Activated B cell treated with CpG ODN at 0.5 μM for 24 hours (primary cell): ENCODE data around the gene CD19. TPM values are rescaled to one million over a fixed set of nuclear protein-coding genes. Genes with fewer than 3 reads are reported as not detected.
"Not testable (repeated sequence)": the region's sequence is repeated elsewhere in the genome, so short reads cannot be mapped to it uniquely, and the experiment has no call there.

Experiments
- ATAC-seq: fragments of 200-7000 bp; cut with Tn5 transposase; one replicate; pipeline ENCODE4 v1.10.0; 2021; ENCODE audit warnings: low read depth, mild to moderate bottlenecking, moderate library complexity
- CTCF ChIA-PET: fragments of 350-600 bp; sonication (Branson Sonifier 250); formaldehyde crosslinking; loops from one replicate; lab custom pipeline; 2021; ENCODE audit warnings: antibody characterized with exemption; lab: Charles Lee
- POLR2A ChIA-PET: fragments of 350-600 bp; sonication (Branson Sonifier 250); formaldehyde crosslinking; loops from one replicate; lab custom pipeline; 2021; ENCODE audit warnings: antibody characterized with exemption; lab: Charles Lee
- DNase-seq: peaks from one replicate; pipeline ENCODE4 v3.0.0; 2022
- H3K27ac Mint-ChIP-seq: one replicate; pipeline ENCODE4 v1.8.0; 2020; ENCODE audit warnings: mixed read lengths
- H3K27me3 Mint-ChIP-seq: one replicate; pipeline ENCODE4 v1.8.0; 2021; ENCODE audit warnings: mixed read lengths
- H3K36me3 Mint-ChIP-seq: one replicate; pipeline ENCODE4 v1.8.0; 2021; ENCODE audit warnings: low read depth, mixed read lengths
- H3K4me1 Mint-ChIP-seq: one replicate; pipeline ENCODE4 v1.8.0; 2021; ENCODE audit warnings: mixed read lengths
- H3K4me3 Mint-ChIP-seq: one replicate; pipeline ENCODE4 v1.8.0; 2020; ENCODE audit warnings: mild to moderate bottlenecking, mixed read lengths
- H3K9me3 Mint-ChIP-seq: one replicate; pipeline ENCODE4 v1.8.0; 2020; ENCODE audit warnings: mixed read lengths
- intact Hi-C: fragments of 100-400 bp; cut with micrococcal nuclease; formaldehyde crosslinking; loops from one replicate; pipeline ENCODE4 v1.15.1; 2024
- total RNA-seq: library from RNA; stranded (reverse); gene quantifications from 2 replicates; pipeline ENCODE4 v1.2.3, GENCODE V29; 2022
- TF ChIP-seq, protein P1 (sequence below): fragments of 200-600 bp; IDR thresholded peaks from one replicate; pipeline ENCODE4 v1.8.0; 2022; ENCODE audit warnings: antibody characterized with exemption, mild to moderate bottlenecking

Gene CD19
- total RNA-seq, 1 donor from 2014 or later: 316 TPM

DNA sequence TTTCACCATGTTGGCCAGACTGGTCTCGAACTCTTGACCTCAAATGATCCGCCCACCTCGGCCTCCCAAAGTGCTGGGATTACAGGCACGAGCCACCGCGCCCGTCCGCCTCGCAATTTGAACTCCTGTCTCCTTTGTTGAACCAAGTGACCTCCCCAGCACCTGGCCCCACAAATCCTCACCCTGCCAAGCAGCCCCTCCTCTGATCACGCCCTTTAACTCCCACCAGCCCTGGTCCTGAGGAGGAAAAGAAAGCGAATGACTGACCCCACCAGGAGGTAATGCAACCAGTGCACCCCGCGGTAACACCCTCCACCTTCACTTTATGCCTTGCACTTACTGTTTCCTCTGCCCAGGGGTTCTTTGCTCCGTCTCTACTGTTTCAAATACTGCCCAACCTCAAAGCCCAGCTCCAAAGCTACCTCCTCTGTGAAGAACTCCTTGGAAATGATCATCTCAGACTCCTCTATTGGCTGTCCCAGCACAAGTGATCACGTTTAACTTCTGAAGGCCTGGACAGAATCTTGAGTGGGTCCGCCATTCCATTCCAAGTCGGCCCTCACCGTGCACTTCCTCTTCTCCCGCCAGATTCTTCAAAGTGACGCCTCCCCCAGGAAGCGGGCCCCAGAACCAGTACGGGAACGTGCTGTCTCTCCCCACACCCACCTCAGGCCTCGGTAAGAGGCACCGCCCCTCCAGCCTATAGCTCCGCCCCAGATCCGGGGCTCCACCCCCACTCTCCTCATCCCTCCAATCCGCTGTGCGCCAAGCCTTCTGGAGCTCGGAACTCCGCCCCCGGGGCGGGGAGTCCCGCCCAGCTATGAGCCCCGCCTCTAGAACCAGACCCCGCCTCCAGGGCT is 4.4 kb downstream of the CD19 start:
- peak overlapping the region; percentile 67 for H3K4me3 Mint-ChIP-seq
- peak overlapping the region; percentile 77 for H3K27ac Mint-ChIP-seq
- peaks cover 70% of the 10 kb centered on the region for H3K36me3 Mint-ChIP-seq
- ChIA-PET CTCF (interaction anchor here (0.9 to 7.4 kb wide), 3 partner anchors 8 to 13 kb away, joined by 6 to 51 read pairs (median 8); no protein-coding TSS in a partner anchor), POLR2A (interaction anchor here (0.7 to 12.8 kb wide), 11 partner anchors 9 to 114 kb away, joined by 3 to 192 read pairs (median 4); partner anchors contain the start of genes ATP2A1, ATXN2L, NFATC2IP and RABEP2)
- intact Hi-C loops: loop anchor here (1.0 kb wide), 1 partner anchor 12 kb away; no protein-coding TSS in a partner anchor
- DNase-seq (peak; percentile 74), ATAC-seq (peak; percentile 92)
- peaks cover 59% of the 10 kb centered on the region for H3K4me1 Mint-ChIP-seq
- H3K9me3 Mint-ChIP-seq: no peaks in the 10 kb centered on the region
- TF ChIP-seq, protein P1, sequence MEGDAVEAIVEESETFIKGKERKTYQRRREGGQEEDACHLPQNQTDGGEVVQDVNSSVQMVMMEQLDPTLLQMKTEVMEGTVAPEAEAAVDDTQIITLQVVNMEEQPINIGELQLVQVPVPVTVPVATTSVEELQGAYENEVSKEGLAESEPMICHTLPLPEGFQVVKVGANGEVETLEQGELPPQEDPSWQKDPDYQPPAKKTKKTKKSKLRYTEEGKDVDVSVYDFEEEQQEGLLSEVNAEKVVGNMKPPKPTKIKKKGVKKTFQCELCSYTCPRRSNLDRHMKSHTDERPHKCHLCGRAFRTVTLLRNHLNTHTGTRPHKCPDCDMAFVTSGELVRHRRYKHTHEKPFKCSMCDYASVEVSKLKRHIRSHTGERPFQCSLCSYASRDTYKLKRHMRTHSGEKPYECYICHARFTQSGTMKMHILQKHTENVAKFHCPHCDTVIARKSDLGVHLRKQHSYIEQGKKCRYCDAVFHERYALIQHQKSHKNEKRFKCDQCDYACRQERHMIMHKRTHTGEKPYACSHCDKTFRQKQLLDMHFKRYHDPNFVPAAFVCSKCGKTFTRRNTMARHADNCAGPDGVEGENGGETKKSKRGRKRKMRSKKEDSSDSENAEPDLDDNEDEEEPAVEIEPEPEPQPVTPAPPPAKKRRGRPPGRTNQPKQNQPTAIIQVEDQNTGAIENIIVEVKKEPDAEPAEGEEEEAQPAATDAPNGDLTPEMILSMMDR: no peak
- H3K27me3 Mint-ChIP-seq: no peaks in the 10 kb centered on the region

DNA sequence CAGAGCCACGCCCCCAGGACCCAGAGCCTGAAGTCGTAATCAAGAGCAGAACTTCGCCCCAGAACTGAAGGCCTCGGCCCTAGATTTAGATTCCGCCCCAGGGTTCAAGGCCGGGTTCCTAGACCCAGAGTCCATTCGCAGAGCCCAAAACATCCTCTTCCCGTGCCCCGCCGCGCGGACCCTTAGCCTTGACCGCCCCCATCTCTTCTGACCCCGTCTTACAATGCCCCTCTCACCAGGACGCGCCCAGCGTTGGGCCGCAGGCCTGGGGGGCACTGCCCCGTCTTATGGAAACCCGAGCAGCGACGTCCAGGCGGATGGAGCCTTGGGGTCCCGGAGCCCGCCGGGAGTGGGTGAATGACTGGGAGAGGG is 5.0 kb downstream of the CD19 start:
- CTCF ChIA-PET: interaction anchor here (0.9 to 2.5 kb wide), 2 partner anchors 9 to 13 kb away, joined by 6 to 8 read pairs; no protein-coding TSS in a partner anchor

DNA sequence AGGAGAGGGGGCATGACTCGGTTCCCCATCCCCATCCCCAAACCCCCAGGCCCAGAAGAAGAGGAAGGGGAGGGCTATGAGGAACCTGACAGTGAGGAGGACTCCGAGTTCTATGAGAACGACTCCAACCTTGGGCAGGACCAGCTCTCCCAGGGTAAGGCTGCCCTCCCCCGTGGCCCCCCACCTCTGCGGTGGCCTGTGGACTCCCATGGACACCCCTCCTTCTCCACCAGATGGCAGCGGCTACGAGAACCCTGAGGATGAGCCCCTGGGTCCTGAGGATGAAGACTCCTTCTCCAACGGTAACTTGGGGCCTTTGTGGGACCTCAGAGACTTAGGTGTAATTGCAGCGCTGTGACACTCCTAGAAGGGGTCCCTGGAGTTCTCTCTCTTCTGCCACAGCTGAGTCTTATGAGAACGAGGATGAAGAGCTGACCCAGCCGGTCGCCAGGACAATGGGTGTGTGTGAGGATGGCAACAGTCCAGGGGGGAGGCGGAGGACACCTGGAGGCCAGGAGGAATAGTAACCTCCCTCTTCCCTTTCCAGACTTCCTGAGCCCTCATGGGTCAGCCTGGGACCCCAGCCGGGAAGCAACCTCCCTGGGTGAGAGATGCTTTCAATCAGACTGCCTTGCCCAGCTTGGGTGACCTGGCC is 5.6 kb downstream of the CD19 start:
- Mint-ChIP-seq H3K27ac (peak overlapping the region; percentile 61), H3K4me3 (no peak overlapping the region), H3K4me1 (peaks cover 49% of the 10 kb centered on the region), H3K9me3 (no peaks in the 10 kb centered on the region), H3K36me3 (peaks cover 67% of the 10 kb centered on the region), H3K27me3 (no peaks in the 10 kb centered on the region)
- TF ChIP-seq, protein P1: no peak
- intact Hi-C loops: no loop called here
- ChIA-PET POLR2A (interaction anchor here (1.0 to 12.8 kb wide), 2 partner anchors 14 to 15 kb away, joined by 3 to 192 read pairs; partner anchors contain the start of gene RABEP2), CTCF (interaction anchor here (2.5 kb wide), 1 partner anchor 14 kb away, joined by 8 read pairs; no protein-coding TSS in a partner anchor)
- DNase-seq (no peak), ATAC-seq (no peak)

More for the DNA sequence above, 5.0 kb downstream of the CD19 start:
- POLR2A ChIA-PET: interaction anchor here (0.9 to 12.8 kb wide), 9 partner anchors 8 to 114 kb away, joined by 3 to 192 read pairs (median 5); partner anchors contain the start of genes ATP2A1, ATXN2L, NFATC2IP and RABEP2
- peak overlapping the region; percentile 70 for H3K27ac Mint-ChIP-seq
- ATAC-seq (no peak), DNase-seq (no peak)
- H3K4me3 Mint-ChIP-seq: no peak overlapping the region
- no peaks in the 10 kb centered on the region for H3K9me3 Mint-ChIP-seq
- TF ChIP-seq, protein P1: no peak
- peaks cover 69% of the 10 kb centered on the region for H3K36me3 Mint-ChIP-seq
- no peaks in the 10 kb centered on the region for H3K27me3 Mint-ChIP-seq
- intact Hi-C loops: loop anchor here (1.0 kb wide), 1 partner anchor 12 kb away; no protein-coding TSS in a partner anchor
- peaks cover 53% of the 10 kb centered on the region for H3K4me1 Mint-ChIP-seq

DNA sequence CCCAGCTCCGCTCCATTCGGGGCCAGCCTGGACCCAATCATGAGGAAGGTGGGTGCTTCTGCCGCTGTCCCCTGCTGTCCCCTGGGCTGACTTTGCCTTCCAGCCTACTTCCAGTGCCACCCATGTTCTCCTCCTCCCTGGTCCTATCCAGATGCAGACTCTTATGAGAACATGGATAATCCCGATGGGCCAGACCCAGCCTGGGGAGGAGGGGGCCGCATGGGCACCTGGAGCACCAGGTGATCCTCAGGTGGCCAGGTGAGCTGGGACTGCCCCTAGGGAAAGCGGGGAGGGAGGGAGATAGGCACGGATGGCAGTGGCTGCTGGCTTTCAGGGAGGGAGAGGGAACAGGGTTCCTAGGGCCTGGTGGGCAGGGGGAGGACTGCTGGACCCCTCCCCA is 7.0 kb downstream of the CD19 start:
- ATAC-seq: no peak
- TF ChIP-seq, protein P1: no peak
- no peak overlapping the region for H3K4me3 Mint-ChIP-seq
- intact Hi-C loops: no loop called here
- POLR2A ChIA-PET: interaction anchor here (12.8 kb wide), 1 partner anchor 15 kb away, joined by 192 read pairs; the partner anchor contains the start of gene RABEP2
- H3K4me1 Mint-ChIP-seq: peaks cover 35% of the 10 kb centered on the region
- H3K27me3 Mint-ChIP-seq: no peaks in the 10 kb centered on the region
- peak overlapping the region; percentile 69 for H3K27ac Mint-ChIP-seq
- no peak for DNase-seq
- H3K9me3 Mint-ChIP-seq: no peaks in the 10 kb centered on the region
- H3K36me3 Mint-ChIP-seq: peaks cover 58% of the 10 kb centered on the region
- CTCF ChIA-PET: no interaction called here

DNA sequence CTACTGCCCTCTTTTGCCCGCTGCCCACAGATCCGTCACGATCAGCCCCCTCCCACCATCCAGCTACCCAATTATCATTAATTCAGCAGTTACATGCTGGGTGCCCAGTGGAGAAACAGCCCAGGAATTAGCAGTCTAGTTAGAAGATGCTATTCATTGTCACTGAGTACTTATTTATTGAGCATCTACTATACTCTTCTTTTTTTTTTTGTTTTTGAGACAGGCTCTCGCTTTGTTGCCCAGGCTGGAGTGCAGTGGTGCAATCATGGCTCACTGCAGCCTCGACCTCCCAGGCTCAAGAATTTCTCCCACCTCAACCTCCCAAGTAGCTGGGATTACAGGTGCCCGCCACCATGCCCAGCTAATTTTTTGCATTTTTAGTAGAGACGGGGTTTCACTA is 8.1 kb downstream of the CD19 start:
- CTCF ChIA-PET, DNase-seq, intact Hi-C loops, H3K27me3 Mint-ChIP-seq, H3K9me3 Mint-ChIP-seq, H3K4me3 Mint-ChIP-seq, ATAC-seq, H3K27ac Mint-ChIP-seq: not testable (repeated sequence)
- H3K4me1 Mint-ChIP-seq: peaks cover 25% of the 10 kb centered on the region
- POLR2A ChIA-PET: interaction anchor here (12.8 kb wide), 1 partner anchor 17 kb away, joined by 192 read pairs; the partner anchor contains the start of gene RABEP2
- H3K36me3 Mint-ChIP-seq: peaks cover 47% of the 10 kb centered on the region
